Peyer's patch (tissue), 4 donors: ENCODE data around the gene TRAK1. TPM values are rescaled to one million over a fixed set of nuclear protein-coding genes. Genes with fewer than 3 reads are reported as not detected.

ENCODE experiments used
- DNase-seq, 3 donors: peaks; one replicate each; pipeline ENCODE4 v3.0.0-alpha.2; 2017 to 2019
- H3K27ac ChIP-seq, 4 donors: fragments of 200-600 bp; sonication (generic); one replicate each; pipeline ENCODE4 v1.5.1; 2016 to 2019
- H3K27me3 ChIP-seq, 2 donors: fragments of 200-600 bp; sonication (generic); one replicate each; pipeline ENCODE4 v1.5.1; 2019
- H3K36me3 ChIP-seq, 3 donors: fragments of 200-600 bp; sonication (generic); one replicate each; pipeline ENCODE4 v1.5.1; 2016 to 2019
- H3K4me1 ChIP-seq, 4 donors: fragments of 200-600 bp; sonication (generic); one replicate each; pipeline ENCODE4 v1.5.1; 2016 to 2019
- H3K4me3 ChIP-seq, 4 donors: fragments of 200-600 bp; sonication (generic); 1 replicate in 3 of 4; 2 replicates in 1 of 4; pipeline ENCODE4 v1.5.1; 2016 to 2019; ENCODE audit warnings: mild to moderate bottlenecking in 1 of 4
- H3K9me3 ChIP-seq, 4 donors: fragments of 200-600 bp; sonication (generic); one replicate each; pipeline ENCODE4 v1.5.1; 2016 to 2019; ENCODE audit warnings: mild to moderate bottlenecking in 1 of 4
- POLR2A ChIP-seq, 2 donors: fragments of 450-650 bp; IDR thresholded peaks; one replicate each; pipeline ENCODE4 v1.5.1; 2017; ENCODE audit warnings: antibody characterized with exemption in 2 of 2, mild to moderate bottlenecking in 2 of 2, moderate library complexity in 2 of 2
- total RNA-seq, 4 donors: library from RNA; depleted of rRNA; stranded (reverse); fragments of >200 nt; gene quantifications; one replicate each; pipeline ENCODE4 v1.1.0, GENCODE V29; 2016
- TF ChIP-seq, protein P1 (sequence below), 6 experiments: fragments of 450-650 bp in 4 of 6; fragments of 200-600 bp in 2 of 6; sonication (generic) in 1 of 6; IDR thresholded peaks; one replicate each; pipeline ENCODE4 v1.5.1; 2017 to 2019; ENCODE audit warnings: antibody characterized with exemption in 6 of 6, mild to moderate bottlenecking in 3 of 6, moderate library complexity in 1 of 6

TRAK1 gene
- total RNA-seq, 4 donors from 2014 or later: 96.2 to 283 (median 125) TPM

DNA sequence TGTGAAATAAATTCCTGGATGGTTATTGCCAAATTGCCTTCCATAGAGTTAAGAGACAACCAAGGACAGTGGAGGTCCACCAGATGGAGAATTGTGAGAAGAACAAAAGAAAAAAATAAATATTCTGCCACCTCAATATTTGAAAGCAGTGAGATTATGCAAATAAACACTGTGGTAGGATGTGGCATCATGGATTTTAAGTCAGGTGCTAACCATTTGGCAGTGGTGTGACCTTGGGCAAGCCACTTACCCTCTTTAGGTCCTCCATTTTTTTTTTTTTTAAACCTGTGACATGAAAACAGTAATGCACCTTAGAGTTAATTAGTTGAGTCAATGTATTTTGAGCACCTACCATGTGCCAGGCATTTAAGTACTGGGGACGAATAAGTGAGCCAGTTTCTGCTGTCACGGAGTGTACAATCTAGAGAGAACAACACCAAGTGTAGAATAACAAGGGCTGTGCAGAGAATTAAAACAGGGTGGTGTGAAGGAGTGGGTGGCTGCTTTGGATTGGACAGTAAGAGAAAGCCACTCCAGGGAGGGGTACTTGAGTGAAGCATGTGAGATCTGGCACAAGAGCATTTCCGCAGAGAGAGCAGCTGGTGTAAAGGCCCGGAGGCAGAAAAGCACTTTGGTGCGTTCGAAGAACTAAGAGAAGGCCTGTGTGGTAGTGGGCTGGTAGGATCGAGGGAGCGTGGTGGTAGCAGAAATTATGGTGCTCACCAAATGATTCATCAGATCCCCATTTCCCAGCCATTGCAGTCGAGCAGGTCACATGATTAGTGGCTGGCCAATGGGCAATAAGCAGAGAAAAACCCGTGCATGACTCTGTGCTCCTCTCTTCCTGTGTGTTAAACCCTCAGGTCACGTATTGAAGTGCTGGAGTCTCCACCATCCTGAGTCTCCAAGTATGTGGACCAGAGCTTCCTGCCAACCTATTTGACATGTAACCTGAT, 135.6 kb downstream of the TRAK1 start:
- H3K9me3 ChIP-seq: no peaks in the 10 kb centered on the region
- no peak for TF ChIP-seq POLR2A (IDR thresholded peaks at IDR 0.05)
- TF ChIP-seq, protein P1, sequence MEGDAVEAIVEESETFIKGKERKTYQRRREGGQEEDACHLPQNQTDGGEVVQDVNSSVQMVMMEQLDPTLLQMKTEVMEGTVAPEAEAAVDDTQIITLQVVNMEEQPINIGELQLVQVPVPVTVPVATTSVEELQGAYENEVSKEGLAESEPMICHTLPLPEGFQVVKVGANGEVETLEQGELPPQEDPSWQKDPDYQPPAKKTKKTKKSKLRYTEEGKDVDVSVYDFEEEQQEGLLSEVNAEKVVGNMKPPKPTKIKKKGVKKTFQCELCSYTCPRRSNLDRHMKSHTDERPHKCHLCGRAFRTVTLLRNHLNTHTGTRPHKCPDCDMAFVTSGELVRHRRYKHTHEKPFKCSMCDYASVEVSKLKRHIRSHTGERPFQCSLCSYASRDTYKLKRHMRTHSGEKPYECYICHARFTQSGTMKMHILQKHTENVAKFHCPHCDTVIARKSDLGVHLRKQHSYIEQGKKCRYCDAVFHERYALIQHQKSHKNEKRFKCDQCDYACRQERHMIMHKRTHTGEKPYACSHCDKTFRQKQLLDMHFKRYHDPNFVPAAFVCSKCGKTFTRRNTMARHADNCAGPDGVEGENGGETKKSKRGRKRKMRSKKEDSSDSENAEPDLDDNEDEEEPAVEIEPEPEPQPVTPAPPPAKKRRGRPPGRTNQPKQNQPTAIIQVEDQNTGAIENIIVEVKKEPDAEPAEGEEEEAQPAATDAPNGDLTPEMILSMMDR (IDR thresholded peaks at IDR 0.05): no peak
- H3K36me3 ChIP-seq: peaks cover 0 to 40% (median 0%) of the 10 kb centered on the region in 3 donors
- no peak for DNase-seq
- H3K4me1 ChIP-seq: peaks cover 0 to 4% (median 0%) of the 10 kb centered on the region in 4 donors
- no peak overlapping the region for H3K4me3 ChIP-seq
- H3K27me3 ChIP-seq: no peaks in the 10 kb centered on the region
- no peak overlapping the region for H3K27ac ChIP-seq

DNA sequence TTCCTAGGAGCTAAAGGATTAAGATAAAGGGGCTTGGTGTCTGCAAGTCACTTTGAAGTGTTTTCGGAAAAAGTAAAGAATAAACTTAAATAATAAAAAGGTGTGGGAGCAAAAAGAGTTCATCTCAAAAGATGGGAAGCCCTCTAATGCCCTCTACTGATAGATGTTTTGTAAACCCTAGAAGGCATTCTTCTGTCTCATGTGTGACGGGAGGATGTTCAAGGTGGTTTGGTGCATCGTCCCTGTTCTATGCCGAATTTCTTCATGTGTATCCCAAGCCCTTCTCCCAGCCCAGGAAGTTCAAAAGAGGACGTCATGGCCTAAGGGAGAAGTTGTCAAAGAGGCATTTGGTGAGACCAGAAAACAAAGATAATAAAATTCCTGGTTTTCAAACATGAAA, 137.6 kb downstream of the TRAK1 start:
- TF ChIP-seq POLR2A (IDR thresholded peaks at IDR 0.05): no peak
- TF ChIP-seq, protein P1 (IDR thresholded peaks at IDR 0.05): peak in 2 of 6 experiments; percentile 4 to 6
- Histone ChIP-seq H3K36me3 (peaks cover 0 to 20% (median 0%) of the 10 kb centered on the region in 3 donors), H3K4me3 (no peak overlapping the region), H3K4me1 (peaks cover 0 to 4% (median 0%) of the 10 kb centered on the region in 4 donors), H3K27ac (no peak overlapping the region), H3K27me3 (no peaks in the 10 kb centered on the region), H3K9me3 (no peaks in the 10 kb centered on the region)
- DNase-seq: no peak

DNA sequence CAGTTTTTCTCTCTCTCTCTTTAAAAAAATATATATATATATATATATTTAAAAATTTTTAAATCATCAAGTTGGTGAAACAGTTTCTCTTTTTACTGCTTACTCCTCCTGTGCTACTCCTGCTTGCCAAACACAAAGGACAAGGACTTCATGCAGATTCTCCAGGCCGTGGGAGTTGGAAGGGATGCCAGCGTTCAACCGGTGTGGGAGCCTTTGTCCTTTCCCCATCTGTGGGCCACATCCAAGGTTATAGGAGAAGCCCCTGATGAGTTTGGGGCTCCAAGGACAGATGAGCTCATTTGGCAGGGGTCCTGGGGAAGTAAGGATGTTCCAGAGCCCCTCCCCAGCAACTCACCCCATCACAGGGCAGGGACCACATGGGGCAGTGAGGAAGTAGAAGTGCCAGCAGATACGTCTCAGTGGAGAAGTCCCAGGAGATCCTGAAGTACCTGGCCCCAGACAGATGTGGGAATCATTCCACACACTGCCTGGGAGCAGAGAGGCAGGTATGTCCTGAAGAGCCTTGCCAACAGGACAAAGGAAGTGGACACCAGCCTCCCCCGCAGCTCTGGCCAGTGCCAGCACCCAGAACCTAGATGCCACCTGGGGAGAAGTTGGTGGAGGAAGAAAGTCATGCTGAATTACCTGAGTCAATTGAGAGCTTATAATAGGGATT, 138.2 kb downstream of the TRAK1 start:
- DNase-seq: no peak
- Histone ChIP-seq H3K4me1 (peaks cover 0 to 4% (median 0%) of the 10 kb centered on the region in 4 donors), H3K27me3 (no peaks in the 10 kb centered on the region), H3K36me3 (peaks cover 0 to 13% (median 0%) of the 10 kb centered on the region in 3 donors), H3K27ac (no peak overlapping the region), H3K9me3 (no peaks in the 10 kb centered on the region), H3K4me3 (no peak overlapping the region)
- TF ChIP-seq POLR2A (IDR thresholded peaks at IDR 0.05): no peak
- TF ChIP-seq, protein P1 (IDR thresholded peaks at IDR 0.05): no peak

DNA sequence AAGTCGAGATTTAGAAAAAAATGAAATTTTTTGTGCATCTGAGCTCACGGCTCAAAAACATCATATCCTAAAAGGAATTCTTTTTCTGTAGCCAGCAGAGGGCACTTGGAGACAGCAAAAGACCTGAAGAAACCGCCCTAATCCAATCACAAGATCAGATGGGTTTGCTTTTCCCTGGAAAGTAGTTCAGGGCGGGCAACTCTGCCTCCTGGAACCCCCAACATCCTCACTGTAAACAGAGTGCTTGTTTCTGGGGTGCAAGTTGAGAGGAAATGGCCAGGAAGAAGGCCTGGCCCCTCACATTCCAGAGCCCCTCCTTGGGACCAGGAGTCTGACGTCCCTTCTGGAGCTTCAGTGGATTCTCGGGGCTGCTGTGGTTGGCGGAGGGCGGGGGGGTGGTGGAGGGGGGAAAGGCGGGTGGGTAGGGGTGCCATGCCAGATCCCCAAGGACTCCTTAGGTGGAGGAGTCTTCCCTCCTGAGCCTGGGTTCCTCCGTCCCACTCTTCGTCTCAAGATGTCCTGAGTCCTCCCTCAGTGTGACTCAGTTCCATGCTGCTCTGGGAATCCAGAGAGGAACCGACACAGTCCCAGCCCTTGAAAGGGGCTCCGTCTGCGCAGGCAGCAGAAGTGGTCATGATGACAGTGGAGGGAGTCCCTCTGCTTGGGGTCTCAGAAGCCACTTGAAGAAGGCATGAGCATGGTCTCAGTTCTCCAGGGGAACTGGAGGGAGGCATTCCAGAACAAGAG, 139.0 kb downstream of the TRAK1 start:
- no peak overlapping the region for H3K27ac ChIP-seq
- H3K36me3 ChIP-seq: peaks cover 0 to 6% (median 0%) of the 10 kb centered on the region in 3 donors
- H3K4me1 ChIP-seq: peaks cover 0 to 4% (median 0%) of the 10 kb centered on the region in 4 donors
- no peak for DNase-seq
- H3K27me3 ChIP-seq: no peaks in the 10 kb centered on the region
- no peaks in the 10 kb centered on the region for H3K9me3 ChIP-seq
- H3K4me3 ChIP-seq: no peak overlapping the region
- TF ChIP-seq POLR2A (IDR thresholded peaks at IDR 0.05): no peak
- TF ChIP-seq, protein P1 (IDR thresholded peaks at IDR 0.05): peak in 4 of 6 experiments; percentile 29 to 64 (median 63)

DNA sequence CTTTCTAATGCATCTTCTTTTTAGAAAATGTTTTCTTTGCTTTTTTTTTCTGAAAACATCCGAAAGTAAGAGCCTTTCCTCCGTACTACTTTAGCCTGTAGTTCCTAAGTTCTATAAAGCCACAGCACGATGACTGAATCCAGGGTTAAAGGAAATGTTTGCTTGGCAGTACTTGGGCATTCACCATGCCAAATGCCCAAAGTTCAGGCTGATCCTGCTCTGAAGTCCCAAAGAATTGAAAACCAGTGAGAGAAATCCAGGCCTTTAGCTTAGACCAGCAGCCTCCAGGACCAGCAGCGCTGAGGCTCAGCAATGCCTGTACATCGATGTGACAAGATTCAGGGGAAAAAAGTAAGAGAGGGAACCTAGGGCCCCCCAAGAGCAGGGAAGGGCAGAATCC, 139.7 kb downstream of the TRAK1 start:
- Histone ChIP-seq H3K36me3 (no peaks in the 10 kb centered on the region), H3K9me3 (no peaks in the 10 kb centered on the region), H3K4me3 (no peak overlapping the region), H3K4me1 (peaks cover 0 to 4% (median 0%) of the 10 kb centered on the region in 4 donors), H3K27me3 (no peaks in the 10 kb centered on the region), H3K27ac (no peak overlapping the region)
- no peak for TF ChIP-seq POLR2A (IDR thresholded peaks at IDR 0.05)
- no peak for DNase-seq
